HG03196 (cell line): ENCODE measurements around the gene PPP1R14C.
"Not testable (repeated sequence)": the region's sequence is repeated elsewhere in the genome, so short reads cannot be mapped to it uniquely, and the experiment has no call there.

Source experiments
- ATAC-seq: cut with Tn5 transposase; IDR thresholded peaks from one replicate; pipeline ENCODE4 v1.9.1; 2021; ENCODE audit not compliant: unreplicated experiment

Gene PPP1R14C

DNA sequence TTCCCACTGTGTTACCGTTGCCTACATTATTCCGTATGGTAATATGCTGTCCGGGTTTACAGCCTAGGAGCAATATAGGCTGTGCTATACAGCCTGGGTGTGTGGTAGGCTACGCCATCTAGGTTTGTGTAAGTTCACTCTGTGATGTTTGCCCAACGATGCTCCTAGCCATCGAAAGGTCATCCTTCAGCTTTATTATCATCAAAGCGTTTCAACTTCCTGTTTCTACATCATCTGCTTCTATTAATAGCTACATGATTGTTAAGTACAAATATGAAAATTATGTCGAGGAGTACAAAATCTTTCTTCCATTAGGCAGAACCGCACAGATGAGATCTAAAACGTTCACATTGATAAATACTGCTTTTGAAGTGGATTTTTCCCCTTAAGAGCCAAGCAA is 69.9 kb downstream of the PPP1R14C start:
- ATAC-seq = no peak

GRCh38 chr6:150213301-150213700 is 70.5 kb downstream of the PPP1R14C start:
- ATAC-seq = no peak

DNA sequence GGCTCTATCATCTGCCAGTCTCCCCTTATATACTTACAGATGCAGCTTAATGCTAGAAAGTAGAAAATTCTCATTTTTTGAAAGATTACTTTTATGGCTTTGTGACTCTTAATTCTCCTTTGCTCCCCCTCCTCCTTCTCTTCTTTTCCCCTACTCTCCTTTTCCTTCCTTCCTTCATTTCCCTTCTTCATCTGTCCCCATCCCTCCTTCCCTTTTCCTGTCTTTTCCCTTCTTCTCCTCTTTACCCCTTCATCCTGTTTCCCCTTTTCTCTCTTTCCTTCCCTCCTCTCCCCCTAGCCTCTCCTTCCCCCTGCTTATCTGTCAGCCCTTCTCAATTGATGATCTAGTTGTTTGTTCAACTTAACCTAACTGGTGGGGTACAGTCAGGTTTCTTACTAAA is 71.5 kb downstream of the PPP1R14C start:
- ATAC-seq = no peak

GRCh38 chr6:150220634-150221551 is 78.0 kb downstream of the PPP1R14C start:
- no peak for ATAC-seq

DNA sequence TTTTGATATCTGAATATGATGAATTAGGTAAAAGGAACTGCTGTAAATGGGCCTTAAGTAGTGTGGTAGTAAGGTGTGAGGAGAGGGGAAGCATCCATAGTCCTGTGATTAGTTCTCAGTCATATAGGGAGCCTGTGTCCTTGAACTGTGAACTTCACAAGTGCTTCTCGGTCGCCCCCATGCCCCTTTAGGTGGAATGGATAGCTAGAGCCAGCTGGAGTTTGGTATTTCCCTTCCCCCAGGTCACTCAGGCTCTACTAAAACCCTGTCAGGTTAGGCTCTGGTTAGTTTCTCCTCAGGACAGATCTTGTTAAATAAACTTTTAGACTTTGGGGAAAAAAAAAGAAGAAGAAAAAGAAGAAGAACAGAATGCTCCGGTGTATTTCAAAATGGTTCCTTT is 82.0 kb downstream of the PPP1R14C start:
- ATAC-seq = no peak

- ATAC-seq = no peak
These were observed 84.4 kb downstream of the PPP1R14C start for GRCh38 chr6:150227281-150227680.

GRCh38 chr6:150228072-150228733 is 85.4 kb downstream of the PPP1R14C start:
- no peak for ATAC-seq

GRCh38 chr6:150229436-150230163 is 86.8 kb downstream of the PPP1R14C start:
- no peak for ATAC-seq

- ATAC-seq = no peak
These were observed 87.3 kb downstream of the PPP1R14C start for GRCh38 chr6:150230164-150230561.

DNA sequence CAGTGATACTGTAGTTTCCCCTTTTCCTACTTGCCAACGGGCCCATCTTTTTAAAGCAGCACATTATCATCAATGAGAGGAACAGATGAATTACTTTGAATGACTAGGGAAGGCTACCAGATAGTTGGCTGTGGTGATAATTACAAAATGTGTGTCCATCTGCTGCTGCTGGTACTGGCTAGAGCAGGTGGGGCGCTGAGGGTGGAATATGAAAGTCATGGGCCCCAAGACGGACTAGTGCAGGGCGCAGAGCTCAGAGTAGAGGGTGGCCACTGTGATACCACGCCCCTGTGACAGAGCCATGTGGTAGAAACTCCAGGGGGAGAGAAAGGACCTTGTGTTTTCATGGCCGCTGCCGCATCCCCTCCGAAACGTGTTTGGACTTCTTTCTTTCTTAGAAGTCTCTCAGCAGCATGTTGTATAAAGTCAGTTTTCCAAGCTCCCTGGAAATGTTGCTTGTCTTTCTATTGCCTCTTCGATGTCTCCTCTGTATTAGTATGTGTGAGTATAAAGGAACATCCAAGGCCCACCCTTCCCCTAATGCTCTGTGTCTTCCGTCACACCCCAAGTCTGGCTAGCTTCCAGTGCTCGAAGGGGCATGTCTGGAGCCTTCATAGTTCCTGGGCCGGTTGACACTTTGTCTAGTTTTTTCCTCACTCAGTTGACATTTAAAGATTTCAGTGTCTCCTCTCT is 88.1 kb downstream of the PPP1R14C start:
- ATAC-seq = no peak

DNA sequence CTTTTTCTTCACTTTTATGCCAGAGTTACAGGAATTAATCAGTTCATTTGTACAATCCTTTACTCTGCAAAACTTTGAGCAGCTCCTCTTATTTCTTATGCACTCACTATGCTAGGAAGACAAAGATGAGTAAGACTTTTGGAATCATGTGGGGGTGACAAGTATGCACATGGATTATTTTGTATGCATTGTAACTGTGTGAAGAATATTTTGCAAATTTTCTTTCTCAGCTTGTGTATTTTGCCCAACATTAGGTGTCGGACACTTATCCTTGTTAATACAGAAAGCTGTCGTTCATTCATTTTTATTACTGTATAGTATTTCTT is 88.6 kb downstream of the PPP1R14C start:
- no peak for ATAC-seq

GRCh38 chr6:150233843-150234269 is 91.0 kb downstream of the PPP1R14C start:
- no peak for ATAC-seq

GRCh38 chr6:150235218-150235617 is 92.4 kb downstream of the PPP1R14C start:
- no peak for ATAC-seq

GRCh38 chr6:150236114-150236513 is 93.3 kb downstream of the PPP1R14C start:
- ATAC-seq = no peak

DNA sequence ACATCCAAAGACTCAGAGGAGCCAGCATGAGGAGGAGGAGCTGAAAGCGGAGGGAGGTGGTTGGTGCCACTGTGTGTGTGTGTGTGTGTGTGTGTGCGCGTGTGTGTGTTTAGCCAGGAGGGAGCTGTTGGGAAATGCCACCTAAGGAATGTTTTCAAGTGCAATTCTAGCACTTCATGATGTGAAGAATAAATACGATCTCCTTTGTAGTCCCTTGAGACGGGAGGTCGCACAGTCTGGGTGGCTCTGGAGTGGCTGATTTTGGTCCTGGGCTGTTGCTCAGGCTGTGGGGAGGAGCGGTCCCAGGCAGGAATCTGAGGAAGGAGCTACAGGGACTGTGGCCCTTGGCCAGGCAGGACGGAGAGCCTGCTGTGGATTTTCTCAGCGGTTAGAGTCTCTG is 93.7 kb downstream of the PPP1R14C start:
- ATAC-seq = no peak

GRCh38 chr6:150237626-150238025 is 94.8 kb downstream of the PPP1R14C start:
- no peak for ATAC-seq

- no peak for ATAC-seq
These were observed 95.5 kb downstream of the PPP1R14C start for GRCh38 chr6:150238336-150238741.

- ATAC-seq = no peak
These were observed 96.1 kb downstream of the PPP1R14C start for GRCh38 chr6:150238846-150239407.

DNA sequence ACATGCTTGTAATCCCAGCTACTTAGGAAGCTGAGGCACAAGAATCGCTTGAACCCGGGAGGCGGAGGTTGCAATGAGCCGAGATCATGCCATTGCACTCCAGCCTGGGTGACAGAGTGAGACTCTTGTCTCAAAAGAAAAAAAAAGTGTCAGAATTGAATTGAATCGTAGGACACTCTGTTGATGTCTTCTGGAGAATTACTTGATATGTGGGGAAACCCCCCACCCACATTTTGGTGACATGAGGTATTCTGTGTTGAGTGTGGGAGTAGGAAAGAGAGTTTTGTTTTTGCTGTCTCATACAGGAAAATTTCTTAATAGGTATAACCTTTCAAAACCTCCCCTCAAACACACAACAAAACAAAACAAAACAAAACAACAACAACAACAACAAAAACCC is 98.9 kb downstream of the PPP1R14C start:
- not testable (repeated sequence) for ATAC-seq

GRCh38 chr6:150243620-150244314 is 100.9 kb downstream of the PPP1R14C start:
- ATAC-seq = no peak
